GM23248 (cell line): ENCODE data around the gene NOS2.

Experiments used
- EZH2 ChIP-seq: fragments of 200-600 bp; sonication (generic); IDR thresholded peaks from 2 replicates; pipeline ENCODE4 v1.6.1; 2018; ENCODE audit warnings: antibody characterized with exemption, mild to moderate bottlenecking; ENCODE audit not compliant: insufficient read depth, poor library complexity, severe bottlenecking
- EZH2phosphoT487 ChIP-seq: fragments of 200-600 bp; sonication (generic); IDR thresholded peaks from 2 replicates; pipeline ENCODE4 v1.6.1; 2018; ENCODE audit warnings: antibody characterized with exemption, moderate library complexity, mild to moderate bottlenecking, low read depth; ENCODE audit not compliant: insufficient read depth

GRCh38 chr17:27721797-27722196 is 78.5 kb downstream of the NOS2 start:
- TF ChIP-seq EZH2phosphoT487 (no peak), EZH2 (no peak)
